ENCODE results near the gene MICAL2.

Gene MICAL2

GRCh38 chr11:12200991-12201985 is 90.9 kb downstream of the MICAL2 start:
- Histone ChIP-seq H3K9ac (ENCODE audit: low read length) (no peak overlapping the region), H2AK5ac (ENCODE audit: low read length) (no peak overlapping the region), H3K27ac (ENCODE audit: low read depth, low read length) (peak overlapping the region; percentile 84), H3K14ac (ENCODE audit: low read length) (no peak overlapping the region), H3K36me3 (ENCODE audit: control insufficient read depth in 1 of 2, insufficient read depth in 2 of 2, low read length in 2 of 2) (no peaks in the 10 kb centered on the region), H3K79me2 (ENCODE audit: control insufficient read depth, insufficient read depth, low read length, poor library complexity) (peaks cover 5% of the 10 kb centered on the region), H2BK12ac (ENCODE audit: low read length) (no peak overlapping the region), H3K4me3 (ENCODE audit: low read depth, low read length) (no peak overlapping the region), H2AFZ (ENCODE audit: insufficient read depth, low read length, poor library complexity) (no peak overlapping the region), H3K23ac (ENCODE audit: low read length) (no peak overlapping the region), H3K4me2 (ENCODE audit: low read length) (no peak overlapping the region), H2BK5ac (ENCODE audit: low read depth, low read length, poor library complexity) (peak overlapping the region; percentile 1), H3K4me1 (ENCODE audit: control insufficient read depth in 1 of 2, insufficient read depth in 2 of 2, low read length in 2 of 2) (peaks cover 25 to 29% of the 10 kb centered on the region in 2 experiments), H4K12ac (ENCODE audit: low read depth, low read length) (no peak overlapping the region), H3K9me3 (ENCODE audit: insufficient read depth, low read depth, low read length) (no peaks in the 10 kb centered on the region), H3K27me3 (ENCODE audit: insufficient read depth, low read length) (no peaks in the 10 kb centered on the region), H3K4ac (ENCODE audit: low read depth, low read length) (no peak overlapping the region), H4K91ac (ENCODE audit: low read depth, low read length) (peak overlapping the region; percentile 98), H3K79me1 (ENCODE audit: low read length) (peaks cover 19% of the 10 kb centered on the region), H4K8ac (ENCODE audit: low read depth, low read length) (no peak overlapping the region), H2BK120ac (ENCODE audit: insufficient read depth, low read length, poor library complexity) (peak overlapping the region; percentile 1), H3K18ac (ENCODE audit: low read length) (no peak overlapping the region)
- peak; percentile 94 to 95 for DNase-seq
- no CpG with 5 or more reads among the region's 18 CpGs for WGBS (ENCODE audit: extremely low coverage, insufficient coverage, insufficient read length)

DNA sequence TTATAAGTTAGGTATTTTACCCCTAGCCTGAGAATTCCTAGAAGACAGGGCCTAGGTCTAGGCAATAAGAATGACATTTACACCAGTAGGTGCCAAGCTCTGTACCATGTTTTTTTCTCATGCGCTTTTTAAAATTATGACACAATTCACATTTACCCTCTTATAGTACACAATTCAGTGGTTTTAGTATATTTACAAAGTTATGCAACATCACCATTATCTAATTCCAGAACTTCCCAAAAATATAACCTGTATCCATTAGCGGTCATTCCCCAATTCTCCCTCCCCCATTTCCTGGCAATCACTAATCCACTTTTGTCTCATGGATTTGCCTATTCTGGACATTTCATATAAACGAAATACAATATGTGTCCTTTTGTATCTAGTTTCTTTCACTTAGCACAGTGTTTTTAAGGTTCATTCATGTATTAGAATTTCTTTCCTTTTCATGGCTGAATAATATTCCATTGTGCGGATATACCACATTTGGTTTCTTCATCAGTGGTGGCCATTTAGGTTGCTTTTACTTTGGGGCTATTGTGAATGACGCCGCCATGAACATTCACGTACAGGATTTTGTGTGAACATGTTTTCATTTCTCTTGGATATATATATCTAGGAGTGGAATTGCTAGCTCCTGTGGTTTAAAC is 92.4 kb downstream of the MICAL2 start:
- H3K36me3 ChIP-seq (ENCODE audit: control insufficient read depth in 1 of 2, insufficient read depth in 2 of 2, low read length in 2 of 2) = no peaks in the 10 kb centered on the region
- no peak overlapping the region for H2BK5ac ChIP-seq (ENCODE audit: low read depth, low read length, poor library complexity)
- no peak for DNase-seq
- no peak overlapping the region for H4K8ac ChIP-seq (ENCODE audit: low read depth, low read length)
- H3K18ac ChIP-seq (ENCODE audit: low read length) = no peak overlapping the region
- no peak overlapping the region for H4K91ac ChIP-seq (ENCODE audit: low read depth, low read length)
- no peak overlapping the region for H2BK12ac ChIP-seq (ENCODE audit: low read length)
- no peak overlapping the region for H2BK120ac ChIP-seq (ENCODE audit: insufficient read depth, low read length, poor library complexity)
- H2AK5ac ChIP-seq (ENCODE audit: low read length) = no peak overlapping the region
- H3K27me3 ChIP-seq (ENCODE audit: insufficient read depth, low read length) = no peaks in the 10 kb centered on the region
- H3K9me3 ChIP-seq (ENCODE audit: insufficient read depth, low read depth, low read length) = no peaks in the 10 kb centered on the region
- no peak overlapping the region for H3K14ac ChIP-seq (ENCODE audit: low read length)
- no peak overlapping the region for H3K4me3 ChIP-seq (ENCODE audit: low read depth, low read length)
- H4K12ac ChIP-seq (ENCODE audit: low read depth, low read length) = no peak overlapping the region
- no peak overlapping the region for H3K4ac ChIP-seq (ENCODE audit: low read depth, low read length)
- H3K79me1 ChIP-seq (ENCODE audit: low read length) = peaks cover 22% of the 10 kb centered on the region
- H3K27ac ChIP-seq (ENCODE audit: low read depth, low read length) = peak overlapping the region; percentile 84
- no peak overlapping the region for H3K9ac ChIP-seq (ENCODE audit: low read length)
- peaks cover 5% of the 10 kb centered on the region for H3K79me2 ChIP-seq (ENCODE audit: control insufficient read depth, insufficient read depth, low read length, poor library complexity)
- H2AFZ ChIP-seq (ENCODE audit: insufficient read depth, low read length, poor library complexity) = no peak overlapping the region
- no peak overlapping the region for H3K4me2 ChIP-seq (ENCODE audit: low read length)
- H3K23ac ChIP-seq (ENCODE audit: low read length) = no peak overlapping the region
- no CpG with 5 or more reads among the region's 7 CpGs for WGBS (ENCODE audit: extremely low coverage, insufficient coverage, insufficient read length)
- peaks cover 22 to 27% of the 10 kb centered on the region in 2 experiments for H3K4me1 ChIP-seq (ENCODE audit: control insufficient read depth in 1 of 2, insufficient read depth in 2 of 2, low read length in 2 of 2)

DNA sequence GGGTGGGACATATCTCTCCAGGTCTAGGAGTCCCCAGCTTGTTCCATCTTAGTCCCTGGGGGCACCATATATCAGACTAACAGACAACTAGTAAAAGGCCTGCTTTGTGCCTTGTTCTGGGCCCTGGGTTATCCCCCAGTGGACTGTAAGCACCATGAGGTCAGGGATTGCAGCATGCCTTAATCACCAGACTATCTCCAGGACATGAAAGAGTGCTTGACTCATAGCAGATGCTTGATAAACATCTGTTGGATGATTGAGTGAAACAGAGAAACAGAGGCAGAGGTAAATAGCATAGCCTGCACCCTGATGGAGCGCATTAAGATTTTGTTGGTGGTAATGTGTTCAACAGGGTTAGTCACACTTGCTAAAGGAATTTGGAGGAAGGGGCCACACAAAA is 94.1 kb downstream of the MICAL2 start:
- Histone ChIP-seq H3K23ac (ENCODE audit: low read length) (no peak overlapping the region), H3K14ac (ENCODE audit: low read length) (no peak overlapping the region), H2BK5ac (ENCODE audit: low read depth, low read length, poor library complexity) (no peak overlapping the region), H3K18ac (ENCODE audit: low read length) (no peak overlapping the region), H2AK5ac (ENCODE audit: low read length) (no peak overlapping the region), H3K4me3 (ENCODE audit: low read depth, low read length) (no peak overlapping the region), H3K9me3 (ENCODE audit: insufficient read depth, low read depth, low read length) (no peaks in the 10 kb centered on the region), H3K79me1 (ENCODE audit: low read length) (peaks cover 19% of the 10 kb centered on the region), H2AFZ (ENCODE audit: insufficient read depth, low read length, poor library complexity) (no peak overlapping the region), H3K36me3 (ENCODE audit: control insufficient read depth in 1 of 2, insufficient read depth in 2 of 2, low read length in 2 of 2) (no peaks in the 10 kb centered on the region), H3K4me2 (ENCODE audit: low read length) (no peak overlapping the region), H3K79me2 (ENCODE audit: control insufficient read depth, insufficient read depth, low read length, poor library complexity) (peaks cover 5% of the 10 kb centered on the region), H2BK12ac (ENCODE audit: low read length) (no peak overlapping the region), H3K9ac (ENCODE audit: low read length) (no peak overlapping the region), H3K4ac (ENCODE audit: low read depth, low read length) (no peak overlapping the region), H4K91ac (ENCODE audit: low read depth, low read length) (no peak overlapping the region), H4K12ac (ENCODE audit: low read depth, low read length) (no peak overlapping the region), H3K4me1 (ENCODE audit: control insufficient read depth in 1 of 2, insufficient read depth in 2 of 2, low read length in 2 of 2) (peaks cover 22 to 31% of the 10 kb centered on the region in 2 experiments), H3K27ac (ENCODE audit: low read depth, low read length) (no peak overlapping the region), H3K27me3 (ENCODE audit: insufficient read depth, low read length) (no peaks in the 10 kb centered on the region), H4K8ac (ENCODE audit: low read depth, low read length) (no peak overlapping the region), H2BK120ac (ENCODE audit: insufficient read depth, low read length, poor library complexity) (no peak overlapping the region)
- DNase-seq = no peak
- no CpG with 5 or more reads among the region's 1 CpG for WGBS (ENCODE audit: extremely low coverage, insufficient coverage, insufficient read length)

DNA sequence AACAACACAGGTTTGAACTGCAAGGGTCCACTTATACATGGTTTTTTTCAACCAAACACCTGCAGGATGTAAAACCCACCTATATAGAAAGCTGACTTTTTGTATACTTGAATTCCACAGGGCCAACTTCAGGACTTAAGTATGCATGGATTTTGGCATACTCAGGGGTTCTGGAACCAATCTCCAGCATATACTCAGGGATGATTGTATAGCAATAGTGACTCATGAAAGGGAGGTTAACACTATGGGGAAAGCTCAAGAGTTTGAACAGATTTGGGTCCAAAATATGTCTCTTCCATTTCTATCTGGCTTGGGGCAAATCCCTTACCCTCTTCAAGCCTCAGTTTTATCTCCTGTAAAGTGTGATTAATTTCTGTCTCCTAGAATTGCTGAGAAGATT is 94.9 kb downstream of the MICAL2 start:
- Histone ChIP-seq H3K79me1 (ENCODE audit: low read length) (peaks cover 12% of the 10 kb centered on the region), H3K18ac (ENCODE audit: low read length) (no peak overlapping the region), H3K4me1 (ENCODE audit: control insufficient read depth in 1 of 2, insufficient read depth in 2 of 2, low read length in 2 of 2) (peaks cover 16 to 25% of the 10 kb centered on the region in 2 experiments), H3K14ac (ENCODE audit: low read length) (no peak overlapping the region), H4K8ac (ENCODE audit: low read depth, low read length) (no peak overlapping the region), H2BK5ac (ENCODE audit: low read depth, low read length, poor library complexity) (no peak overlapping the region), H2AK5ac (ENCODE audit: low read length) (no peak overlapping the region), H3K9me3 (ENCODE audit: insufficient read depth, low read depth, low read length) (no peaks in the 10 kb centered on the region), H2BK120ac (ENCODE audit: insufficient read depth, low read length, poor library complexity) (no peak overlapping the region), H3K36me3 (ENCODE audit: control insufficient read depth in 1 of 2, insufficient read depth in 2 of 2, low read length in 2 of 2) (no peaks in the 10 kb centered on the region), H3K4me2 (ENCODE audit: low read length) (no peak overlapping the region), H4K91ac (ENCODE audit: low read depth, low read length) (no peak overlapping the region), H2AFZ (ENCODE audit: insufficient read depth, low read length, poor library complexity) (no peak overlapping the region), H3K23ac (ENCODE audit: low read length) (no peak overlapping the region), H4K12ac (ENCODE audit: low read depth, low read length) (no peak overlapping the region), H2BK12ac (ENCODE audit: low read length) (no peak overlapping the region), H3K27ac (ENCODE audit: low read depth, low read length) (peak overlapping the region; percentile 25), H3K4ac (ENCODE audit: low read depth, low read length) (no peak overlapping the region), H3K4me3 (ENCODE audit: low read depth, low read length) (no peak overlapping the region), H3K79me2 (ENCODE audit: control insufficient read depth, insufficient read depth, low read length, poor library complexity) (no peaks in the 10 kb centered on the region), H3K27me3 (ENCODE audit: insufficient read depth, low read length) (no peaks in the 10 kb centered on the region), H3K9ac (ENCODE audit: low read length) (no peak overlapping the region)
- DNase-seq = no peak

Data from trophoblast cell (in vitro differentiated cells and primary cell).